SK-N-SH treated with all-trans-retinoic acid at 6 μM for 48 hours (cell line): ENCODE measurements around the gene CFAP65.

Experiments
- ATAC-seq: fragments of 200-7000 bp; cut with Tn5 transposase; 3 replicates; pipeline ENCODE4 v1.9.1; 2020; ENCODE audit warnings: mild to moderate bottlenecking, moderate library complexity
- ARNTL ChIP-seq: fragments of 450-650 bp; formaldehyde crosslinking; IDR thresholded peaks from 2 replicates; pipeline ENCODE4 v1.5.0; 2020; ENCODE audit warnings: low read depth, mild to moderate bottlenecking, moderate library complexity, borderline replicate concordance
- BACH2 ChIP-seq: fragments of 250-450 bp; sonication (Bioruptor Pico); IDR thresholded peaks from 2 replicates; pipeline ENCODE4 v1.9.0; 2021; ENCODE audit warnings: mild to moderate bottlenecking, borderline replicate concordance
- CREB5 ChIP-seq: fragments of 250-450 bp; sonication (Bioruptor Pico); IDR thresholded peaks from 2 replicates; pipeline ENCODE4 v1.5.1; 2020; ENCODE audit warnings: low read depth, mild to moderate bottlenecking, moderate library complexity
- GLIS3 ChIP-seq: fragments of 250-450 bp; sonication (Bioruptor Pico); IDR thresholded peaks from 2 replicates; pipeline ENCODE4 v1.5.0; 2020; ENCODE audit warnings: mild to moderate bottlenecking, moderate library complexity
- ISL1 ChIP-seq: fragments of 250-450 bp; sonication (Bioruptor Pico); IDR thresholded peaks from 2 replicates; pipeline ENCODE4 v2.1.2; 2022; ENCODE audit warnings: mild to moderate bottlenecking, moderate library complexity
- OSR1 ChIP-seq: fragments of 250-450 bp; sonication (Bioruptor Pico); IDR thresholded peaks from 2 replicates; pipeline ENCODE4 v1.8.0; 2022; ENCODE audit warnings: moderate library complexity, mild to moderate bottlenecking, inconsistent platforms
- PATZ1 ChIP-seq: fragments of 250-450 bp; sonication (Bioruptor Pico); IDR thresholded peaks from 2 replicates; pipeline ENCODE4 v1.8.0; 2020; ENCODE audit warnings: mild to moderate bottlenecking, moderate library complexity, borderline replicate concordance
- PPARA ChIP-seq: fragments of 250-450 bp; sonication (Bioruptor Pico); IDR thresholded peaks from 2 replicates; pipeline ENCODE4 v1.5.0; 2020; ENCODE audit warnings: mild to moderate bottlenecking, borderline replicate concordance
- RARB ChIP-seq: fragments of 250-450 bp; sonication (Bioruptor Pico); IDR thresholded peaks from 2 replicates; pipeline ENCODE4 v1.8.0; 2021; ENCODE audit warnings: mild to moderate bottlenecking, moderate library complexity
- TCF4 ChIP-seq: fragments of 250-450 bp; sonication (Bioruptor Pico); IDR thresholded peaks from 2 replicates; pipeline ENCODE4 v1.8.0; 2021; ENCODE audit warnings: mild to moderate bottlenecking, moderate library complexity, borderline replicate concordance
- TOX ChIP-seq: fragments of 250-450 bp; sonication (Bioruptor Pico); IDR thresholded peaks from 2 replicates; pipeline ENCODE4 v1.8.0; 2021; ENCODE audit warnings: mild to moderate bottlenecking, moderate library complexity, borderline replicate concordance
- TSHZ2 ChIP-seq: fragments of 250-450 bp; sonication (Bioruptor Pico); IDR thresholded peaks from 2 replicates; pipeline ENCODE4 v1.5.0; 2020; ENCODE audit warnings: mild to moderate bottlenecking, moderate library complexity
- ZC3H10 ChIP-seq: fragments of 250-450 bp; sonication (Bioruptor Pico); IDR thresholded peaks from 2 replicates; pipeline ENCODE4 v1.5.1; 2021; ENCODE audit warnings: mild to moderate bottlenecking, moderate library complexity
- ZFP3 ChIP-seq: fragments of 250-450 bp; sonication (Bioruptor Pico); IDR thresholded peaks from 2 replicates; pipeline ENCODE4 v1.5.0; 2020; ENCODE audit warnings: mild to moderate bottlenecking, moderate library complexity
- ZNF565 ChIP-seq: fragments of 450-650 bp; formaldehyde crosslinking; conservative IDR thresholded peaks from 2 replicates; pipeline ENCODE4 v1.5.0; 2020; ENCODE audit warnings: low read depth, mild to moderate bottlenecking, moderate library complexity
- ZNF70 ChIP-seq: fragments of 450-650 bp; formaldehyde crosslinking; IDR thresholded peaks from 2 replicates; pipeline ENCODE4 v1.5.0; 2020; ENCODE audit warnings: mild to moderate bottlenecking, moderate library complexity
- ZNF8 ChIP-seq: fragments of 450-650 bp; formaldehyde crosslinking; IDR thresholded peaks from 2 replicates; pipeline ENCODE4 v1.5.0; 2020; ENCODE audit warnings: mild to moderate bottlenecking, moderate library complexity
- TF ChIP-seq, protein P1 (sequence below): fragments of 250-450 bp; sonication (Bioruptor Pico); IDR thresholded peaks from 2 replicates; pipeline ENCODE4 v1.5.1; 2021; ENCODE audit warnings: mild to moderate bottlenecking, moderate library complexity

Gene CFAP65

DNA sequence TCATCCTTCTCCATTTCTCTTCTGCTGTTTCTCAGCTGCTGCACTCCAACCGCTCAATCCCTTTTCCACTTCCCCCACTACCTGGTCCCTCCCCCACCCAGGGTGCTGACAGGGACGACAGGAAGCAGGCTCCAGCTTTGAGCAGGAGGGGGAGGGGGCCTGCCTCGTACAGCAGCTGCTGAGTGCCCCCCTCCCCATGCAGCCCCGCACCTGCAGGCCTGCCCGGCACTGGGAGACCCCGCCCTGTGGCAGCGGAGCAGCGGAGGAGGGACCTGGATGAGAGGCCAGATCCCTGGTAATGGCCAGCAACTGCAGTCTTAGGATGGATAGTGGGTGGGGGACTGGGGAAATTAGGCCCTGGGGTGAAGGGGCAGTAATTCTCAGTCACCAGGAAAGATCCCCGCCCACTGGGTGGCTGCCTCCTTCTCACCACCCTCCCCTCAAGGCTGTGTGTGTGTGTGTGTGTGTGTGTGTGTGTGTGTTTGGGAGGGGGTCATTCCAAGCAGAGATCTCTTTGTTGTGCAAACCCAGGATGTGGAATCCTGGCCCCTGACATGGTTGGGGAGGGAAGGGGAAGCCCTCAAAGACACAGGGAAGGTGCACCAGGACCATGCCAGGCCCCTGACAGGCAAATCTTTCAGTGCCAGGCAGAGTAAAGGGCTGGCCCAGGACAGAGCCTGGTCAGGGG lies 41.3 kb downstream of the CFAP65 start:
- no peak for ATAC-seq
- no peak for TF ChIP-seq ZNF565
- TF ChIP-seq TCF4 (CRISPR knock-in tag), result peak; percentile 50; the same call in 1 of the 2 replicates

DNA sequence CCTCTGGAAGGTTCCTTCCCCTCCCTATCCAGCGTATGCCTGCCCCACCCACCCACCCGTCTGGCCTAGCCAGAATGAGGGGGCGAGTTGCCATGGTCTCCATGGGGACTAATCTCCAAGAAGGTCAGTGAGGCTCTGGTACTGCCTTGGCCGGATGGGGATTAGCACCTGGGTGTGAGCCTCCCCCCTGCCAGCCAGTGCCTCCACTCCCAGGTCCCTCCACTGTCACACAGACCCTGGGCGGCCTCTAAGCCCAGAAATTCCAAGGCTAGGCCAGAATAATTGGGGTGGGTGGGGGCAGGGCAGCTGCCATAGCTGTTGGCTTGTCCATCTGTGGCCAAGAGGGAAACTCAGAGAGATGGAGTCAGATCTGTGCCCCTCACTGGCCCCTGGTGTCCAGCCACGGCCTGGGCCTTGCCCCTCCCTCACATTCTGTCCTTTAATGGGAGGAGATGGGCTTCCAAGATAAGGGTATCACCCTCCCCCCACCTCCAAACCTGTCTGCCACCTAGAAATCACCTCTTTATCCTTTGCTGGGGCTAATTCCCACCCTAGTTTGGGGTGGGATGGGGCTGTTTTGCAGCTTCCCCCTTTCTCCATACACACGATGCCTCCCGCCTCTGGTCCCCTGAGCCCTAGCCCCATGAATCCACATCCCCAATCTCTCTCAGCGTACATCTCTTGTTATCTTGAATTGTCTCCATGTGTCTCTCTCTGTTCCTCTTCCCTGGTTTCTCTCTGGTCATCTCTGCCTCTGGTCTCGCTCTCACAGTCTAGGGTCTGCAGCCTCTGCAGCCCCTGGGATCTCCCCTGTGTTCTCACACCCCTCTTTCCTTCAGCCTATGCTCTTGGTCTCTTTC lies 42.1 kb downstream of the CFAP65 start:
- ATAC-seq, result no peak
- TF ChIP-seq ZNF70 (CRISPR knock-in tag) (peak; percentile 80), ISL1 (no peak)
- TF ChIP-seq, all 23 proteins: peak for 1

- ATAC-seq, result no peak
- TF ChIP-seq PATZ1 (CRISPR knock-in tag), result no peak
- TF ChIP-seq OSR1, result no peak
- TF ChIP-seq ZNF70 (CRISPR knock-in tag), result no peak
- TF ChIP-seq TCF4 (CRISPR knock-in tag), result no peak
- no peak for TF ChIP-seq RARB
- no peak for TF ChIP-seq BACH2 (CRISPR knock-in tag)
- TF ChIP-seq ZFP3 (CRISPR knock-in tag), result no peak
- no peak for TF ChIP-seq ZNF565
- TF ChIP-seq TSHZ2 (CRISPR knock-in tag), result no peak
- no peak for TF ChIP-seq PPARA (CRISPR knock-in tag)
- no peak for TF ChIP-seq ISL1
- TF ChIP-seq ZC3H10 (CRISPR knock-in tag), result no peak
- TF ChIP-seq, protein P1, sequence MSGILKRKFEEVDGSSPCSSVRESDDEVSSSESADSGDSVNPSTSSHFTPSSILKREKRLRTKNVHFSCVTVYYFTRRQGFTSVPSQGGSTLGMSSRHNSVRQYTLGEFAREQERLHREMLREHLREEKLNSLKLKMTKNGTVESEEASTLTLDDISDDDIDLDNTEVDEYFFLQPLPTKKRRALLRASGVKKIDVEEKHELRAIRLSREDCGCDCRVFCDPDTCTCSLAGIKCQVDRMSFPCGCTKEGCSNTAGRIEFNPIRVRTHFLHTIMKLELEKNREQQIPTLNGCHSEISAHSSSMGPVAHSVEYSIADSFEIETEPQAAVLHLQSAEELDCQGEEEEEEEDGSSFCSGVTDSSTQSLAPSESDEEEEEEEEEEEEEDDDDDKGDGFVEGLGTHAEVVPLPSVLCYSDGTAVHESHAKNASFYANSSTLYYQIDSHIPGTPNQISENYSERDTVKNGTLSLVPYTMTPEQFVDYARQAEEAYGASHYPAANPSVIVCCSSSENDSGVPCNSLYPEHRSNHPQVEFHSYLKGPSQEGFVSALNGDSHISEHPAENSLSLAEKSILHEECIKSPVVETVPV (CRISPR knock-in tag), result no peak
- no peak for TF ChIP-seq CREB5 (CRISPR knock-in tag)
- no peak for TF ChIP-seq GLIS3 (CRISPR knock-in tag)
- no peak for TF ChIP-seq TOX
- TF ChIP-seq ZNF8 (CRISPR knock-in tag), result no peak
Observed at GRCh38 chr2:218998414-218999002, 42.8 kb downstream of the CFAP65 start.

- ATAC-seq, result no peak; the same call in 2 of the 3 replicates
- no peak for TF ChIP-seq TOX
- peak; percentile 25; the same call in 1 of the 2 replicates for TF ChIP-seq TCF4 (CRISPR knock-in tag)
- TF ChIP-seq, all 23 proteins: peak for 1
Observed at GRCh38 chr2:218997731-218998130, 43.6 kb downstream of the CFAP65 start.

GRCh38 chr2:218996937-218997336 lies 44.4 kb downstream of the CFAP65 start:
- no peak; the same call in 2 of the 3 replicates for ATAC-seq
- TF ChIP-seq ARNTL (CRISPR knock-in tag), result no peak
- TF ChIP-seq TCF4 (CRISPR knock-in tag), result peak; percentile 73; the same call in 1 of the 2 replicates
